ENCODE measurements around the gene ISG20L2.

The ISG20L2 gene

DNA sequence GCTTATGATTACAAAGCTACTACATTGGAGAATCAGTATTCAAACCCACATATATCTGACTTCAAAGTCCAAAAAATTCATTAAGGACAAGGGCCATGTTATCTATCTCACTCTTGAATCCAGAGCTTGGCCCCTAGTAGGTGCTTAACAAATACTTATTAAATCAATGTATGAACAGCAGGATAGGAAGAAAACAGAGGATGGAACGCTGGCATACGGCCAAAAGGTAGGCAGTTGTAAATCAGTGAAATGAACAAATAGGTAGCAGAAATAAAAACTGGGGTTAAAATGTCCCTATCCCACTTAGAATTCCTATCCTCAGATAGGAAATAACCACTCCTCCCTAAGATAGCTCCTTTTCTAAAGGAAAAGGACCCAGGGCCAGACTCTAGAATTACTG is 10.3 kb upstream of the ISG20L2 start:
- no peak overlapping the region for H3K4me3 ChIP-seq (ENCODE audit: low read depth, low read length)
- TF ChIP-seq, protein P1, sequence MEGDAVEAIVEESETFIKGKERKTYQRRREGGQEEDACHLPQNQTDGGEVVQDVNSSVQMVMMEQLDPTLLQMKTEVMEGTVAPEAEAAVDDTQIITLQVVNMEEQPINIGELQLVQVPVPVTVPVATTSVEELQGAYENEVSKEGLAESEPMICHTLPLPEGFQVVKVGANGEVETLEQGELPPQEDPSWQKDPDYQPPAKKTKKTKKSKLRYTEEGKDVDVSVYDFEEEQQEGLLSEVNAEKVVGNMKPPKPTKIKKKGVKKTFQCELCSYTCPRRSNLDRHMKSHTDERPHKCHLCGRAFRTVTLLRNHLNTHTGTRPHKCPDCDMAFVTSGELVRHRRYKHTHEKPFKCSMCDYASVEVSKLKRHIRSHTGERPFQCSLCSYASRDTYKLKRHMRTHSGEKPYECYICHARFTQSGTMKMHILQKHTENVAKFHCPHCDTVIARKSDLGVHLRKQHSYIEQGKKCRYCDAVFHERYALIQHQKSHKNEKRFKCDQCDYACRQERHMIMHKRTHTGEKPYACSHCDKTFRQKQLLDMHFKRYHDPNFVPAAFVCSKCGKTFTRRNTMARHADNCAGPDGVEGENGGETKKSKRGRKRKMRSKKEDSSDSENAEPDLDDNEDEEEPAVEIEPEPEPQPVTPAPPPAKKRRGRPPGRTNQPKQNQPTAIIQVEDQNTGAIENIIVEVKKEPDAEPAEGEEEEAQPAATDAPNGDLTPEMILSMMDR (IDR thresholded peaks at IDR 0.05; ENCODE audit: control insufficient read depth, extremely low read depth, insufficient read depth) = no peak
- no peak for DNase-seq (ENCODE audit: low read depth)

DNA sequence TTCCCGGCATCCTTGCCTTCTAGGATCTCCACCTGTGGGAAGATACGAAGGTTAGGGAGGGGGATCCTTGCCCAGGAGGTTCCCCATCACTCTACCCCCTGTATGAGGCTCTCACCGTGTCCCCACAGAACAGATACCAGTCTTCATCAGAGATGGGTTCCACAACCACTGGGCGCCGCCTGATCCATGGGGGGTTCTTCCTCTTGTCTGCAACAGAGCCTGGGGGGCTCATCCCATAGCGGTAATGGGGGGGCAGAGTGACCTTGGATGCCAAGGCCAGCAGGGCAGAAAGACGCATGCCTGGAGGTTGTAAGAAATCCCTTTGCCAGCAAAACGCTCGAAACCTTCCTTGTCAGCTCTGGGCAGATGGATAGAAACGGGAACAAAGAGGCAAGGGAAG is 9.8 kb upstream of the ISG20L2 start:
- TF ChIP-seq, protein P1 (IDR thresholded peaks at IDR 0.05; ENCODE audit: control insufficient read depth, extremely low read depth, insufficient read depth) = no peak
- DNase-seq (ENCODE audit: low read depth) = no peak
- no peak overlapping the region for H3K4me3 ChIP-seq (ENCODE audit: low read depth, low read length)

GRCh38 chr1:156733989-156734584 is 5.5 kb upstream of the ISG20L2 start:
- DNase-seq (ENCODE audit: low read depth) = no peak
- TF ChIP-seq, protein P1 (IDR thresholded peaks at IDR 0.05; ENCODE audit: control insufficient read depth, extremely low read depth, insufficient read depth) = no peak
- H3K4me3 ChIP-seq (ENCODE audit: low read depth, low read length) = no peak overlapping the region

DNA sequence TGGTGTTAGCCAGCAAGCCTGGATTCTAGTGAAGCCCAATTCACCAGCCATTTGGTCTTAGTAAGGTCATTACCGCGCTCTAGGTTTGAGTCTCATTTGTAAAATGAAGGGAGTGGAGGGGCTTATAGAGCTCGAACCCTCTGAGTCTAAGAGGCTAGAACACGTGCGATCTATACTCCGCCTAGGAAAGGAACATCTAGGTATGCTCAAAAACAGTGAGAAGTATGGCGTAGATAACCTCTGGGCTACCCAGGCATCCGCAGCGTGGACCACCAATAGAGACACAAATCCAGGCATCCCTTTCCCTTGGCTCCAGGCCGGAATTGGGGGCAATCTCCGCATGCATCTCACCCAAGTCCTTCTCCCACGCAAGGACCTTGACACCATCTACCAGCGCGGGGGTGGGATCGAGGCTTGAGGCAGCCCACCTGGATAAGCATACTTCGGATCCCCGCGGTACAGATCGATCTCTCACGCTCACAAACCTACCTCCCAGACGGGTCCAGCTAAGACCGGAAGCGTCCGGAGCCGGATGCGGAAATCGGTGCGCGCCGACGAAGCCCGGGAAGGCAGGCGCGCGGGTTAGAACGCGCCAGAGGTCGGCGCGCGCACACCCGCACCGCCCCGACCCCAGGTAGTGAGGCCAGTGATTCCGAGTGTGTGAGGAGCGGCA is 504 bp downstream of the ISG20L2 start, which contains the start of gene METTL25B:
METTL25B (plus strand) TSS at position 544 of the 673 bp plus-strand sequence. CDS start 636 bp downstream, outside the sequence.
- H3K4me3 ChIP-seq (ENCODE audit: low read depth, low read length) = peak within 1 kb of the TSS; percentile 100
- TF ChIP-seq, protein P1 (IDR thresholded peaks at IDR 0.05; ENCODE audit: control insufficient read depth, extremely low read depth, insufficient read depth) = no peak
- DNase-seq (ENCODE audit: low read depth) = no peak

DNA sequence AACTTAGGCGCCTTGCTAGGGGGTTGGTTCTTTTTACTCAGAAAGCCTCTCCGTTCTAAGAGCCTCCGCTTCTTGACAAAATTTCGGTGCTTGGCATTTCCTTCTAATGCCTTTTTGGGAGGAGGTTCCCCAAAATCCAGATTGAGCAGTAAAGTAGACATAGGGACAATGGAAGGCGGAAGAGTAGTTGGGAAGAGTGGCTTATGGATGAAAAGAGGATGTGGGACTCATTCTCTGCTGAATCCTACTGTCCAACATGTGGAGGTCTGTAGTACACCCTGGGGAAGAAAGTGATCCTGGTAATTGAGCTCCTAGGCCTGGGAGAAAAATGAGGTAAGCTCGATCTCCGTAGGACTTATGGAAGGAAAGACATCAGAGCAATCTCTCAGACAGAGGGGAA is 1.1 kb downstream of the ISG20L2 start:
- no peak for DNase-seq (ENCODE audit: low read depth)
- TF ChIP-seq, protein P1 (IDR thresholded peaks at IDR 0.05; ENCODE audit: control insufficient read depth, extremely low read depth, insufficient read depth) = no peak

GRCh38 chr1:156726549-156727226 is 1.9 kb downstream of the ISG20L2 start:
- DNase-seq (ENCODE audit: low read depth) = no peak
- TF ChIP-seq, protein P1 (IDR thresholded peaks at IDR 0.05; ENCODE audit: control insufficient read depth, extremely low read depth, insufficient read depth) = peak; percentile 72
- peak overlapping the region; percentile 100 for H3K4me3 ChIP-seq (ENCODE audit: low read depth, low read length)

More for the DNA sequence above, 1.1 kb downstream of the ISG20L2 start:
- peak overlapping the region; percentile 100 for H3K4me3 ChIP-seq (ENCODE audit: low read depth, low read length)

Data from LNCaP clone FGC (cell line).